GM12878 (cell line): Measurements from ENCODE around the gene HPD. TPM values are rescaled to one million over a fixed set of nuclear protein-coding genes. Genes with fewer than 3 reads are reported as not detected.

Source experiments
- NR2C1 ChIP-seq: fragments of 450-650 bp; IDR thresholded peaks from 2 replicates; pipeline ENCODE4 v1.6.1; 2017; ENCODE audit warnings: antibody characterized with exemption, mild to moderate bottlenecking, moderate library complexity
- ZNF687 ChIP-seq: fragments of 450-650 bp; IDR thresholded peaks from 2 replicates; pipeline ENCODE4 v1.6.1; 2017; ENCODE audit warnings: mild to moderate bottlenecking, moderate library complexity
- polyA plus RNA-seq, 11 experiments: library from polyadenylated mRNA; depleted of rRNA in 4 of 11; unstranded in 6 of 11; stranded (reverse) in 5 of 11; fragments of >200 nt; fragmentation: Nextera tagmentation in 4 of 11; fragmentation: Illumina TruSeq in 1 of 11; extraction: Ambion mirVana in 4 of 11; extraction: Trizol in 1 of 11; gene quantifications; 1 replicate in 1 of 11; 2 replicates in 10 of 11; pipeline versions ENCODE4 v1.2.1 to v1.2.3, GENCODE V29; 2011 to 2016; ENCODE audit warnings: inconsistent platforms in 2 of 11, missing spikeins in 2 of 11, low read depth in 1 of 11
- total RNA-seq, 4 experiments: library from RNA; depleted of rRNA in 3 of 4; stranded (reverse); fragments of >200 nt in 3 of 4; fragmentation: Illumina TruSeq in 1 of 4; extraction: Trizol in 1 of 4; gene quantifications; 2 replicates each; pipeline versions ENCODE4 v1.2.1 to v1.2.3, GENCODE V29; 2013 to 2021
- TF ChIP-seq, protein P1 (sequence below): IDR thresholded peaks from 2 replicates; pipeline ENCODE4 v1.6.1; 2011; ENCODE audit warnings: borderline replicate concordance, low read depth, mild to moderate bottlenecking, moderate library complexity, mixed read lengths, low read length; ENCODE audit not compliant: insufficient read depth; ENCODE audit errors: extremely low read length

Gene HPD
- total and polyA plus RNA-seq, 10 of the 15 experiments (the other 5 are each of a cell fraction or from before 2014, with no cell fraction given): 0.04 to 0.69 (median 0.28) TPM; not detected in 7

GRCh38 chr12:121792607-121793439 lies 65.8 kb downstream of the HPD start (continued):
- TF ChIP-seq, protein P1, sequence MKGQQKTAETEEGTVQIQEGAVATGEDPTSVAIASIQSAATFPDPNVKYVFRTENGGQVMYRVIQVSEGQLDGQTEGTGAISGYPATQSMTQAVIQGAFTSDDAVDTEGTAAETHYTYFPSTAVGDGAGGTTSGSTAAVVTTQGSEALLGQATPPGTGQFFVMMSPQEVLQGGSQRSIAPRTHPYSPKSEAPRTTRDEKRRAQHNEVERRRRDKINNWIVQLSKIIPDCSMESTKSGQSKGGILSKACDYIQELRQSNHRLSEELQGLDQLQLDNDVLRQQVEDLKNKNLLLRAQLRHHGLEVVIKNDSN: no peak
- TF ChIP-seq NR2C1 (0 out of 2 replicates have a peak, but pooled peaks have one; percentile 5), ZNF687 (0 out of 2 replicates have a peak, but pooled peaks have one; percentile 12)
